ENCODE data around the gene ACP1.

DNA sequence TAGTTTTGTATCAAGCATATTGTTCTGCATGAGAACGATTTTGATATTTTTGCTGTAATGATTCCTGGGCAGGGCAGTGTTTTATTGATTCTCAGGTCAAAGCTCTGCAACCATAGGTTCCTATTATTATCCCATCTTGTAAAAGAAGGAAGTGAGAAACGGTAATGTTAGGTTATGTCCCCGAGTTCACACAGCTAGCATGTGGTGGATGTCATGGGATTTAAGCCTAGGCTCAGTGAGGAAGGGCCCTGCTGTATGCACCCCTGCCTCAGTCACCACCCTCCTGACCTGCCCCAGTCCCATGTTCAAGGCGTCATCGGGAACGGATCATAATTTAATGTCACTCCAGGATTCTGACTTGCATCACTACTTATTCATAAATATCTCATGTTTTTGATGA, 10.7 kb downstream of the ACP1 start:
- TF ChIP-seq, protein P1, sequence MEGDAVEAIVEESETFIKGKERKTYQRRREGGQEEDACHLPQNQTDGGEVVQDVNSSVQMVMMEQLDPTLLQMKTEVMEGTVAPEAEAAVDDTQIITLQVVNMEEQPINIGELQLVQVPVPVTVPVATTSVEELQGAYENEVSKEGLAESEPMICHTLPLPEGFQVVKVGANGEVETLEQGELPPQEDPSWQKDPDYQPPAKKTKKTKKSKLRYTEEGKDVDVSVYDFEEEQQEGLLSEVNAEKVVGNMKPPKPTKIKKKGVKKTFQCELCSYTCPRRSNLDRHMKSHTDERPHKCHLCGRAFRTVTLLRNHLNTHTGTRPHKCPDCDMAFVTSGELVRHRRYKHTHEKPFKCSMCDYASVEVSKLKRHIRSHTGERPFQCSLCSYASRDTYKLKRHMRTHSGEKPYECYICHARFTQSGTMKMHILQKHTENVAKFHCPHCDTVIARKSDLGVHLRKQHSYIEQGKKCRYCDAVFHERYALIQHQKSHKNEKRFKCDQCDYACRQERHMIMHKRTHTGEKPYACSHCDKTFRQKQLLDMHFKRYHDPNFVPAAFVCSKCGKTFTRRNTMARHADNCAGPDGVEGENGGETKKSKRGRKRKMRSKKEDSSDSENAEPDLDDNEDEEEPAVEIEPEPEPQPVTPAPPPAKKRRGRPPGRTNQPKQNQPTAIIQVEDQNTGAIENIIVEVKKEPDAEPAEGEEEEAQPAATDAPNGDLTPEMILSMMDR (conservative IDR thresholded peaks at IDR 0.05; ENCODE audit: low read depth in 2 of 2): no peak
- no peak for TF ChIP-seq CREB1 (CRISPR knock-in tag; IDR thresholded peaks at IDR 0.05; ENCODE audit: low read depth)

Data from GM23338 (cell line).